KG1 (cell line): ENCODE data around the gene FDPS.
"Not testable (repeated sequence)": the region's sequence is repeated elsewhere in the genome, so short reads cannot be mapped to it uniquely, and the experiment has no call there.

ENCODE experiments used
- DNase-seq: peaks from one replicate; lab custom pipeline; 2025; lab: John Stamatoyannopoulos, UW

Gene FDPS

DNA sequence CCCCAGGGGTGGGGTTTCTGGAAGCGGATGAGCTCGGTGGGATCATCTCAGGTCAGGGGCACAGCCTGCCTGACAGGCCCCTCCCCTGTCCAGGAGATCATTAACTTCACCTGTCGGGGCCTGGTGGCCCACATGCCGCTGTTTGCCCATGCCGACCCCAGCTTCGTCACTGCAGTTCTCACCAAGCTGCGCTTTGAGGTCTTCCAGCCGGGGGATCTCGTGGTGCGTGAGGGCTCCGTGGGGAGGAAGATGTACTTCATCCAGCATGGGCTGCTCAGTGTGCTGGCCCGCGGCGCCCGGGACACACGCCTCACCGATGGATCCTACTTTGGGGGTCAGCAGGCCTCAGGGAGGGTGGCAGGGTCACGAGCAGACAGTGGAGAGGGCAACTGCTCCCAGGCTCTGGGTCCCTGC, 23.0 kb upstream of the FDPS start:
- DNase-seq: no peak

DNA sequence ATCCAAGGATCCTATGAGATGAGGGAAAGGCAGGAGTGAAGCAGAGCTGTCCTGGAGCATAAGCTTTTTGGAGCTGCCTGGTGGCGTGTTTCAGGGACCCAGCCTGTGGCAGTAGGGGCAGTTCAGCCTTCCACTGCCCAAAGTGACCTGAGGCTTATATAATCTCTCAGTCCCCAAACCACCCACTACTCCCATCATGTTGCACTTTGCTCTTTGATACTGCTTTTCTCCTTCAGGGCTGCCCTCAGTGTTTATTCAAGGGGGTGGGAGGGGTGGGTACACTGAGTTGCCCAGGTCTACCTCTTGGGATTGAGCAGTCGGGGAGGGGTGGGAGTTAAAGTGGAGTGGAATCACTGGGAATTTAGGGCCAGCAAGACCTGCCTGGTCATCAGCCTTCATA, 22.1 kb upstream of the FDPS start:
- DNase-seq: no peak

DNA sequence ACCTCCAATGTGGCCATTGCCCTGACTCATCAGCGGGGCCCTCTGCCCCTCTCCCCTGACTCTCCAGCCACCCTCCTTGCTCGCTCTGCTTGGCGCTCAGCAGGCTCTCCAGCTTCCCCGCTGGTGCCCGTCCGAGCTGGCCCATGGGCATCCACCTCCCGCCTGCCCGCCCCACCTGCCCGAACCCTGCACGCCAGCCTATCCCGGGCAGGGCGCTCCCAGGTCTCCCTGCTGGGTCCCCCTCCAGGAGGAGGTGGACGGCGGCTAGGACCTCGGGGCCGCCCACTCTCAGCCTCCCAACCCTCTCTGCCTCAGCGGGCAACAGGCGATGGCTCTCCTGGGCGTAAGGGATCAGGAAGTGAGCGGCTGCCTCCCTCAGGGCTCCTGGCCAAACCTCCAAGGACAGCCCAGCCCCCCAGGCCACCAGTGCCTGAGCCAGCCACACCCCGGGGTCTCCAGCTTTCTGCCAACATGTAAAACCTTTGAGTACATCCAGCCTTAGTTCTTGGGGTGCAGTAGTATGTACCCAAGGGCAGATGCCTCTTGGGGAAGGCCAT, 20.6 kb upstream of the FDPS start:
- no peak for DNase-seq

DNA sequence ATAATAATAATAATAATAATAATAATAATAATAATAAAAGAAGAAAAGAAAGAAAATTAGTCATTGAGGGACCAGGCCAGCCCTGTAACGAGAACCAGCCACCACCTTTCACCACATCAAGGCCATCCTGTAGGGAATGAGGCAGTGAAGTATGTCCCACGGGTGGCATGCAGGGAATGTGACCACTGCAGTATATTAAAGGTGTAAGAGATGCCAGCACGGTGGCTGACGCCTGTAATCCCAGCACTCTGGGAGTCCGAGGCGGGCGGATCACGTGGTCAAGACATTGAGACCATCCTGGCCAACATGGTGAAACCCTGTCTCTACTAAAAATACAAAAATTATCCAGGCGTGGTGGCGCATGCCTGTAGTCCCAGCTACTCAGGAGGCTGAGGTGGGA, 17.7 kb upstream of the FDPS start:
- not testable (repeated sequence) for DNase-seq

DNA sequence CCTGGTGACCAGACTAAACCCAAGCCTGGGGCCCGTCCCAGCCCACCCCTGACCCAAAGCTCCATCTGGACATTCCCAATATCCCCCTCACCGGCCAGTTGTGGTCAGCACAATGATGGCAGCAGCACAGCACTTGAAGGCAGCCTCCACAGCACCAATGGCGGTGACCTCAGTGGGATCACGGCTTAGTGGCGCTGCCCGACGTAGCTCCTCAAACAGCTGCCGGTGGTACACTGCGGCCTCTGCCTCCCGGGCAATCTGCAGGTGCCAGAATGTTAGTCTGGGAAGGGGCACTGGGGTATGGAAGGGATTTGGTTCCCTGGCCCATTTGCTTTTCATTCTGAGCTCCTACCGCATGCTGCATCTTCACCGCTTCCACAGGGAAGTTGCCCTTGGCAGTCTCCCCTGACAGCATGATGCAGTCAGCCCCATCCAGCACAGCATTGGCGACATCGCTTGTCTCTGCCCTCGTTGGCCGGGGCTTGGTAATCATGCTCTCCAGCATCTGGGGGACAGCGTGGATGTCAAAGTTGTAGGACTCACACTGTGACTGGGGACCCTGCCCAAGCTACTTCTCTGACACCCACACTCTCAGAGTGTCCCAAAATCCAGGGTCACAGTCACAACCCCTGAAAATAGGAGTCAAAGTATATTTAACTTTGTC, 15.4 kb upstream of the FDPS start:
- DNase-seq: no peak

DNA sequence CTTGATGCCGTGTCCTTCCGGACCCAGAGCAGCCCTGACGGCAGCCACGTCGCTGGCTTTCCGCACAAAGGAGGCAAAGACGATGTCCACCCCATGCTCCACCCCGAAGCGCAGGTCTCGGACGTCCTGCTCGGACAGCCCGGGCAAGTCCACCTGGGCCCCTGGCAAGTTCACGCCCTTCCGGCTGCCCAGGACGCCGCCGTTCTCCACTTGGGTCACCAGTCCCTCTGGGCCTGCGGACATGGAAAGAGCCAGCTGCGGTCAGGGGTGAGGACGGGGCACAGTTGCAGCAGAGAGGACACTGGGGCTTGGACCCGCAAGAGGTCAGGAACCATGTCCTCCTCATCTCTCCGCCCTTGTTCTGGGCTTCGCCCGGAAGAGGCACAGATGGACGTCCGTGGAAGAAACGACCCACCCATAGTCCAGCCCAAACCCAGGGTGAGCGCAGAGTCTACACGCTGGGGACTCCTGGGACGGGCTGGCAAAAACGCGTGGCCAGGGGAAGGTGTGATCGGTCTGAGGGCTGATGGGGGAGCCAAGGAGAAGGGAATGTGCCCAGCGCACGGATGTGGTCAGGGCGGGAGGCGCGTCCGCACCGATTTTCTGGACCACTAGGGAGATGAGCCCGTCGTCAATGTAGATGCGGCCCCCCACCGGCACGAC, 14.0 kb upstream of the FDPS start:
- no peak for DNase-seq

DNA sequence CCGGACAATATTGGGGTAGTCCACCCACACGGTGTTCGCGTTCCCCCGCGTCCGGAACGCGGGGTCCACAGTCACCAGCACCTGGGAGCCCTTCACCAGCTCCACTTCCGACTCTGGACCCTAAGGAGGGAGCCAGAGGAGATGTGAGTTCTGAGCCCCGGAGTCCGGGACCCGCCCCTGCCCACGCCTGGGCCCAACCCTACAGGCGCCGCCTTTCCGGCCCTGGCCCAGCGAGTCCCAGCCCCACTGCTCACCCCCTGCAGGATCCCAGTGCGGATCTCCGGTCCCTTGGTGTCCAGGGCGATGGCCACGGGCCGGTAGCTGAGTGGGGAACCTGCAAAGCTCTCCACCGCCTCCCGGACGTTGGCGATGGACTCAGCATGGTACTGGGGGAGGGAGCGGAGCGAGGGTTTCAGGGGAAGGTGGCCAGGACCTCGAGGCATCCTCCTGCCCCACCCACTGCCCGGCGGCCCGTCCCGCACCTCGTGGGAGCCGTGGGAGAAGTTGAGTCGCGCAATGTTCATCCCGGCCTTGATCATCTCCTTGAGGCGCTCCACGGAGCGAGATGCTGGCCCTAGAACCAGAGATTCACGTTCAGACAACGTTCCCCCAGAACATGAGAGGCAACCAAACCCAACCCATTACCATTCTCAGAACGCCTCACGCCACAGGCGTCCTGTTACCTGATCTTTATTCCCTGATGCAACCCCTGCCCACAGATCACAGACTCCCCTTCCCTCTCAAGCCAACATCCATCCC, 13.3 kb upstream of the FDPS start:
- no peak for DNase-seq

DNA sequence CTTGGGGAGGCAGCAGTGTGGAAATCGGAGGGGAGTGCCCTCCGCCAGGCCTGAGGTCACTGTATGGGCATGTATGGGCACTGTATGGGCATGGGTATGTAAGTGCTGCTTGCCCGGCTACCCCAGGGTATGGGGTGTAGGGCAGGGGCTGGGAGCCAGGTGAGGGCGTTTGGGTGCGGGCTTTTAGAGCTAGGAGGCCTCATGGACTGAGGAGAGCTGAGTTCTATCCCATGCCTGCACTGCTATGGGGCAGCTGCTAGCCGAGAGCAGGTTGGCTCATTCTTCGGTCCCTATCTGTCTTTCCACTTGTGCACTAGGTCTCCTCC, 12.8 kb upstream of the FDPS start:
- no peak for DNase-seq

DNA sequence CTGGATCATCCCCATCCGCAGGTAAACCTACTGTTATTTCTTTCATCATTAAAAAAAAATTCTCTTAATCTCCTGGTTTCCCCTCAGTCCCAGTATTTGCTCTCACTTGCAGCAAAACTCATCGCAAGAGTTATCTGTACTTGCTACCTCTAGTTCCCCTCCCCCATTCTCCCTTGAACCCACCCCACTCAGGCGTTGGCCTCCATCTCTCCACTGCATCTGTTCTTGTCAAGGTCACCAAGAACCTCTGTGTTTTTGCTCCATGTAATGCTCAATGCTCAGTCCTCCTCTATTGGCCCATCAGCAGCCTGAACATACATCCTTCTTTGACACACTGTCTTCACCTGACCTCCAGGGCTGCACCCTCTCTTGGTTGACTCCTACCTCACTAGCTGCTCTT, 12.0 kb upstream of the FDPS start:
- no peak for DNase-seq

DNA sequence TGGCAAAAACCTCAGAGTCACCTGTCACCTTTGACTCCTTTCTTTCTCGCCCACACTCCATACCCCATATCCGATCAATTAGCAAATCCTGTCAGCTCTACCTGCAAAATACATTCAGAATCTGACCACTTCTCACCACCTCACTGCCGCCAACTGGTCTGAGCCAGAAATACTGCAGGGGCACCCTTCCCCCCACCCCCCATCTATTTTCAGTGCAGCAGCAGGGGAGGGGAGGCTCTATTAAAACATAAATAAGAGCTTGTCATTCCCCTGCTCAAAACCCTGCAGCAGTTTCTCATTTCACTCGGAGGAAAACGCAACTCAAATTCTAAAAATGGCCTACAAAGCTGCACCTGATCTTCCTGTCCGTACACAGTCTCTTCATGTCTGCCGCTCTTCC, 11.3 kb upstream of the FDPS start:
- no peak for DNase-seq

DNA sequence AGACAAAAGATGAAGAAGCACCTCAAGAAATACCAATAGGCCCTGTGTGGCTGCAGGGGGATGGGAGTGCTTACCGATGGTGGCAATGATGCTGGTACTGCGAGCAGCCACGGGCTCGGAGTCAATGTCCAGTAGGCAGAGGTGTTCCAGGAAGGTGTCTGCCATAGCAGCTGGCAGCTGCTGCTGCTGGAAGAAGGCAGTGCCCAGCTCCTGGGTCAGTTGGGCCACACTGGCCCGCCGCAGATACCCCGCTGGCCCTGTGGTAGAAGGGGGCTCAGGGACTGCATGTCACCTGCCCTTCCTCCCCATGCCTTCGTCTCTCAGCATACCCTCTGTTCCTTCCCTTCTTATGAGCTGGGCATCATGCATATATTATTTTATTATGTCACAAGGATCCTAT, 8.6 kb upstream of the FDPS start:
- DNase-seq: no peak

DNA sequence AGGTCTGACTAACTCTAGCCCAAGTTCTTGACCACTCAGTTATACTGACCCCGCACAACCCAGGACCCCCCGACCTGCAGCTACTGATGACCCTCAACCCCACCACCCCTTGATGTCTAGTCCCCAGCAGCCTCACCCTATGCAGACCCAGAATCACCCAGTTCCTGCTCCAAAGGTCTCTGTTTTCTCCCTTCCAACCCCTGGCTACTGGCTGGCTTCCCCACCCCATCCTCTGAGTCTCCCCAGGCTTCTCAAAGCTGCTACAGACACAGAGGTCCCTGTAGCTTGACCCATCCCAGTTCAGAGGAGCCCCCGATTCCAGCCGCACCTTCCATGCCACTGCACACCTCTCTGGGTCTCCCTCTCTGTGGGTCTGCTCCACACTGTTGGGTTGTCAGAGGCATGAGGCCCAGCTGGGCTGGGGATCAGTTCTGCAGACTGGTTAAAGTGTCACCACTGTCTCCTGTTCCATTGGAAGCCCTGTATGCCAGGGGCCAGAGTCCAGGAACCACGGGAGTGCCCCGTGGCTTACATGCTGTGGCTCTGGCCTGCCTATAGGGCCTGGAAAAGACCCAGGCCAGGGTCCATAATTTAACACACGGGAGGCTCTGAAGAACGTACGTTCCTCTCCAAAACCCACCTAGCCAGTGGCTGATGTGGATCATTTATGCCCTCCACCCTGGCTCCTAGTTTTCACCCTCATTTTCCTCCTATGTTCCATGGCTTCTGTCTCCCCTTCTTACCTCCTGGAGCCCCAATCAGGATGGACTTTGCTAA, 7.9 kb upstream of the FDPS start:
- DNase-seq: no peak

DNA sequence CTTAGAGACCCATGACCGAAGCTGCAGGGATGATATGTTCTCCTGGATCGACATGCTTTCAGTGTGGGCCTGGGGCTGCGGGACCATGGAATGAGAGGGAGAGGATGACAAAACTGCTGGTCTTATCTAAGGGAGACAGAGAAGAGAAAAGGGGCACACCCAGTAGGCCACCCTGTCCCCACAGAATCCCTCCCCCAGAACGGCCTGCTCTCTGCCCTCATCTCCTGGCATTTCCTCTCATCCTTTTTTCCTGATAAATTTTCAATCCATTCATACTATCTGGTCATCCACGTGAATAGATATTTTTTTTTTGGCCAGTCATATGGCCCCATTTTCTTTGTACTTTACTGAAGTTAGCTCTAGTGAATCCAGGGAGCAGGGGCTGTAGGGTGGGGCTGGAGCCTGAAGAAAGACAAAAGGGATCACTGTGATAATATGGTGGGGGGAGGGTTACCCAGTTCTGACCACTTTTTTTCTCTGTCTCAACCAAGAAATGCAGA, 7.3 kb upstream of the FDPS start, which contains the start of gene PKLR:
Gene PKLR, minus strand, starts transcription at position 97 of the 500 bp plus-strand sequence. Its CDS starts 43 bp downstream, at position 54.
- DNase-seq: no peak

DNA sequence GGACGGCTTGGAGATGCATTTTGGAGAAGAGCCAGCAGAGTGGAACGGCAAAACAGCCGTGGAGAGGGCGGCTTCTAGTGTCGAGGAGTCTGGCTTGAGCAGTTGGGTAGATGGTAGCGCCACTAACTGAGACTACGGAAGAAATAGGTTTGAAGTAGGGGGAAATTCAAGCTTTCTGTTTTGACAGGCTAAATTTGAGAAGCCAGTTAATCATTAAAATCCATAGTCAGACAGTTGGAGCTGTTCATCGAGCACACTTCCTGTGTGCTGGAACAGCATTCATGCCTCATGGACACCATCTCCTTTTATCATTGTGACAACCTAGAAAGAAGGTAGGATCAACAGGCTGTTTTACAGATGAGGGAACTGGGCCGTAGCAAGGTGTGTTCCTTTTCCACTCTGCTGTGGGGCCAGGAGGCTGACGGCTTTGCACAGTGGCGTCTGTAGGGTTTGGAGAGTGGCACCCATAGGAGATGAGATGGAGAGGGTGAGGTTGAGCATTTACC, 4.1 kb upstream of the FDPS start:
- DNase-seq: no peak

DNA sequence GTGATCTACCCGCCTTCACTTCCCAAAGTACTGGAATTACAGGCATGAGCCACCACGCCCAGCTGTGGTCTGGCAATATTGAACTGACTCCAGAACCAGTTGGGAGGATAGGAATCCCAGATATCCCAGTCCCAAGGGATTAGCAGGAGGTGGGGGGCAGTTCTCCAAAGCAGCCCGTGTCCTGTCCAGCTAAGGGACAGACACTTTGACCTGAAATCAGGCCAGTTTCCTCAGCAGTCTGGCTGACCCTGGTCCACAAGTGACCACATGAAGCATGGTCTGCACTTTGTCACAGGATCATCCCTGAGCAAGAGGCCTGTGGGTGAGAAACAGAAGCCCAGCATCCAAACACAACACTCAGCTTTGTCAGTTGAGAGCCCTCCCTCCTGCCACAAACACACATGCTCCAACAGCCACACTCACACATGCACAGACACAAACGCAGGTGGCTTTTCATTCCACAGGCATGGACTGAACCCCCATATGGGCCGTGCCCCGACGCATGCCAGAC, 2.7 kb upstream of the FDPS start:
- DNase-seq: no peak

DNA sequence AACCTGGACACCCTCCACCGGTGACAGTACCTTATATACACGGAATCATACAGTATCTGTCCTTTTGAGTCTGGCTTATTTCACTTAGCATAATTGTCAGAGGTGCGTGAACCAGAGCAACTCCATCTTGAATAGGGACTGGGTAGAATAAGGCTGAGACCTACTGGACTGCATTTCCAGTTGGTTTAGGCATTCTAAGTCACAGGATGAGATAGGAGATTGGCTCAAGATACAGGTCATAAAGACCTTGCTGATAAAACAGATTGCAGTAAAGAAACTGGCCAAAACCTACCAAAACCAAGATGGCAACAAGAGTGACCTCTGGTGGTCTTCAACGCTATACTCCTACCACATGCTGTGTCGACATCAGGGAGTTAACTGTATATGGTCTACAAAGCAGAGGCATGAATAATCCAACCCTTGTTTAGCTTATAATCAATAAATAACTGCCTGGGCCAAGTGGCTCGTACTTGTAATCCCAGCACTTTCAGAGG, 1.4 kb upstream of the FDPS start:
- no peak for DNase-seq

DNA sequence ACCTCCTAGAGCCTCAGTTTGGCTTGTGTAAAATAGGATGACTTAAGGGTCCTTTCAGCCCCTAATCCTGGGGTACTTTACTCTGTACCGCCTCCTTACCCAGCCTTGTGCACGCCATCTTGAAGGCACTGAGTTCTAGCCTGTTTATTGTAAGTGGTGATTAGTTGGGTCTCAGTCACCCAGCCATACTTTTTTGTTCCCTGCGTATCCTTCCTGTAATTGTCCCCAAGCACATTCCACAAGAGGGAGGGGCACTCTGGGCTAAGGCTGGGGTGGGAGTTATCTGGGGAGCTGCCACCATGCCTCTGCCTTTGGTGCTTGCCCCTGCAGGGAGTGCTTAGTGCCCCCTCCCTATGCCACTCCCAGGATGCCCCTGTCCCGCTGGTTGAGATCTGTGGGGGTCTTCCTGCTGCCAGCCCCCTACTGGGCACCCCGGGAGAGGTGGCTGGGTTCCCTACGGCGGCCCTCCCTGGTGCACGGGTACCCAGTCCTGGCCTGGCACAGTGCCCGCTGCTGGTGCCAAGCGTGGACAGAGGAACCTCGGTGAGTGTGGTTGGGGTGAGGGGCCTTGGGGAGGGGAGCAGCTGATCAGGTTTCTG, 856 bp downstream of the FDPS start:
- no peak for DNase-seq

DNA sequence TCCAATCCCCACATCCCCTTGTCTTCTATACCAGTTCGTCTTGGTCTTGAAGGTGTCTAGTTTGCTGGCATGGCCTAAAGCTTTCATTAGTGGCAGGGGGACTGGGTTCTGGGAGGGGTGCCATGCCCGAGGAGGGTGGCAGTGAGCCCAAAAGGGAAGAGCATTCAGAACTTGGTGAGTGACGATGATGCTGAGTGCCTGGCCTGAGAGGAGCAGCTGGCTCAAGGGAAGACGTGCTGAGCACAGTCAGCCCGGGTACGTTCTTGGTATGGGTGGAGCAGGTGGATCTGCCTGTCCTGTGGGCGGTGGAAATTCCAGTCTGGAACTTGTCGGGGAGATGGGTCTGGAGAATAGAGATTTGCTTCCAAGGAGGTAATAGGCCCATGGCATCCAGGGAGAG, 4.6 kb downstream of the FDPS start:
- no peak for DNase-seq

DNA sequence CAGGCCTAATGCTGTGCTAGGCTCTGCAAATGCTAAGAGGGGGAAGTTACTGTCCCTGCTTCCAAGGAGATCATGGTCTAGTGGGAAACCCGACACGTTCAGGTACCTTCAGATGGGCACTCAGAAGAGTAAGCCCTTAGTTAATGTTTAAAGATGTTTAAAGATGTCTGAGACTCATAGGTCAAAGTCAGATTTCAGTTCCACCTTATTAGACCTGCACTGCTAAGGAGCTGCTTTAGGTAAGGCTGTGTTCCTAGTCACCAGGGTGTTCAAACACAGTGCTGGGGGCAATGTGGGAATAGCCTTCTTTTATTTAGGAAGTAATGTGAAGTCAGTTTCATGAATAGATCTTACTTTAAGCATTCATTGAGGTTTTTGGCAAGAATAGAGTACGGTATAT, 8.3 kb downstream of the FDPS start:
- no peak for DNase-seq

DNA sequence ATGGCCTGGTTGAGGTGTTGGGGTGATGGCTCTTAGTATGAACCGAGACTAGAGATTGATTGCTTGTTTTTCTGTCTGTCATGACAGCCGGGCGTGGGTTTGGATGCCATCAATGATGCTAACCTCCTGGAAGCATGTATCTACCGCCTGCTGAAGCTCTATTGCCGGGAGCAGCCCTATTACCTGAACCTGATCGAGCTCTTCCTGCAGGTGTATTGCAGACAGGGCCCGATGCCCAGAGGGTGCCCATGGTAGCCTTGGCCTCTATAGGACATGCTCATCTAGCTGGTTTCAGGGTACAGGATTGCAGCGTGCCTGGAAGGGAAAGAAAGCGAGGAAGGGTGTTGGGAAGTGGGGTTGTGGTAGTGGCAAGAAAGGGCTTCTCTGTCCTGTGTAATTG, 9.4 kb downstream of the FDPS start:
- no peak for DNase-seq

DNA sequence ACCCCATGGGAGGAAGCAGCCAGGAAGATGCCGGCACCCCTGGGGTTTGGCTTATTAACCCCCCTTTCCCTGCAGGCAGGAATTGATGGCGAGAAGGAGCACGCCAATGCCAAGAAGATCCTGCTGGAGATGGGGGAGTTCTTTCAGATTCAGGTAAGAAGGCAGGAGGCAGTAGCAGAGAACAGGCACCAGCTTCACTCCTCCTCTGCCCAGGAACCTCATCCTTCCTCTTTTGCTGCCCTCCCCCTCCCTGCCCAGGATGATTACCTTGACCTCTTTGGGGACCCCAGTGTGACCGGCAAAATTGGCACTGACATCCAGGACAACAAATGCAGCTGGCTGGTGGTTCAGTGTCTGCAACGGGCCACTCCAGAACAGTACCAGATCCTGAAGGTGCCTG, 10.9 kb downstream of the FDPS start:
- DNase-seq: no peak
